NCI-H82 treated with DMSO at 0.1 percent for 48 hours (cell line): ENCODE data around the gene MRPL21.
"Not testable (repeated sequence)": the region's sequence is repeated elsewhere in the genome, so short reads cannot be mapped to it uniquely, and the experiment has no call there.

Experiments
- DNase-seq: peaks from one replicate; lab custom pipeline; 2025; ENCODE audit not compliant: unreplicated experiment; lab: John Stamatoyannopoulos, UW

The MRPL21 gene

DNA sequence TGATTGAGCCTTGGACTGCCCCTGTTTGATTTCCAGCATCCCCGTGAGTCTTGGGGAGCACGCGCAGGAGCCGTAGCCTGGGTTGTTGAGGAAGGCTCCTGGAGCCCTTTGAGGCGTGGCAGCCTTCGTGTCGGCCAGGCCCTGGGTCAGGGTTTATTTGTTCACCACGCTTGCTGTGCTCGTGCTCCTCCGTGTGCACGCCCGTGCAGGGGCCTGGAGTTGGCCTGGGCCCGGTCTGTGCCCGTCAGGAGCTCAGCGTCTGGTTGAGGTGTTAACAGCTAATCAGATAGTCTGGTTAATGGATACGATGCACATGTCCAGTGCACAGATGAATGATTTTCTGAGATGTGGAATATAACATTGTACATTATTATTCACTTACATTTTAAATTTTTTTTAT, 8.1 kb upstream of the MRPL21 start:
- DNase-seq = no peak

DNA sequence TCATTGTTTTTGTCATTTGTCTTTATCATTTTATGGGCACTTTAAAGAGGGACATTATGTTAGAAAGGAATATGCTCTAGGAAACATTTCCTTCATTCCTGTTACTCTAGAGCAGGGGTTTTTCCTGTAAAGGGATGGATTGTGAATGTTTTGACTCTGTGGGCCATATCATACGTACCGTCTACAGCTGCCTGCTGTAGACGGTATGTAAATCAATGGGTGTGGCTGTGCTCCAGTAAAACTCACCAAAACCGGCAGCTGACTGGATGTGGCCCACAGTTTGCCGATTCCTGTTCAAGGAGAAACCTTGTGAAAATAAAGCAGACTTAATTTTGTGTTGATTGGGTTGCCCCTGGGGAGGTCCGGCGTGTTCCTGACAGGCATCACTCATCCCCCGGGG, 7.3 kb upstream of the MRPL21 start:
- no peak for DNase-seq

DNA sequence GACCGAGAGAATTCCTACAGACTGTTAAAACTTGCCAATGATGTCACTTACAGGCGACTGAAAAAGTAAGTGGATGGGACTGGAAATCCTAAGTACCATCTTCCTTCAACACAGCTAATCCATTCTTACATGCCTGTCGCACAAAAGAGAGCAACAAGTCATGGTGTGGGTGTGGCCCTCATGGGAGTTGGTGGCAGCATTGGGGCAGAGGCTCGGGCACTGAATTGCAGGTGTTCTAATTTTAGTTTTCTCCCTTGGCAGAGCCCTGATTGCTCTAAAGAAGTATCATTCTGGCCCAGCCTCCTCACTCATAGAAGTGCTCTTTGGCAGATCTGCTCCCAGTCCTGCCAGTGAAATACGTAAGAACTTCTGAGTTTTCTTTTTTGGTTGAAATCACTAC, 4.6 kb upstream of the MRPL21 start:
- DNase-seq = no peak

GRCh38 chr11:68905421-68906360, 2.1 kb upstream of the MRPL21 start:
- DNase-seq = no peak

DNA sequence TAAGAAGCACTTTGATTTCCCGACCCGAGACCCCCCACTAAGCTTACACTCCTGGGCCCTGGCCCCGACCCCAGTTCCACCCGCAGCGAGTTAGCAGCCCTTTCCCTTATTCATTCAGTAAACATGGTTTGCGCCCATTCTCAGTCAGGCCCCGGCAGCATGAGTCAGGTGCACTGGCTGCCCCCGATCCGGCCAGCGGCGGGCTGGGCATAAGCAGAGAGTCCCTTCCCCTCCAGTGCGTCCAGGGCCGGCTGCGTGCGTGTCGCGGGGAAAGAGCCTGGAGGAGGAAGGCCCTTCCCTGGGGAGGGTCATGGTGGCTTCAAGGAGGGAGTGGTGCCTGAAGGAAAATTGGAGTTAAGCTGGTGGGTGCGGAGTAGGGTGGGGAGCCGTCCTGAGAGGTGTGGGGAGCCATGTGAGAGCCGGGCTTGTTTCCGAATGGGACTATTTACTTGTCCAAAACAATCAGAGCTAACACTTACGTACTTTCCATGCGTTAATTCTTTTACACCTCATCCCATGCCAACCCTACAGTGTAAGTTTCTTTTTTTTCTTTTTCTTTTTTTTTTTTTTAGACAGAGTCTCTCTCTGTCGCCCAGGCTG, 716 bp upstream of the MRPL21 start:
- DNase-seq = peak; percentile 1

- DNase-seq = no peak
Observed at GRCh38 chr11:68900835-68901381, 2.7 kb downstream of the MRPL21 start.

DNA sequence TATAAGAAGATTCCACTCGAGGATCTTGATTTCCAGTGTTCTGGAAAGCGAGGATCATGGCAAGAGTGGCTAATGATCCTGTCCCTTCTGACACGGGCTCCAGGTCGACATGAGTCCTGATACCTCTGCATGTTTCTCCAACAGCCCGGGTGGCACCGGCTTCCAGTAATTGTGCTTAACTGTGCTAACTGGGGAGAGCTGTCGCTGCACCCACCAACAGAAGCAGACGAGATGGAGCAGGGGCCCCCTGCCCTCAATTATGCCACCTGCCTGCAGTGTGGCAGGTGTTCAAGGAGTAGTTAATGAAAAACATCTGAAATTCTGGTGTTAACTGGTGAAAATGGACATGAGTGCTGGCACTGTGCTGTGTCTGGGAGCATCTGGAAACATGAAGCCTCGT, 6.2 kb downstream of the MRPL21 start:
- DNase-seq = no peak

GRCh38 chr11:68896171-68896959, 7.3 kb downstream of the MRPL21 start:
- no peak for DNase-seq

DNA sequence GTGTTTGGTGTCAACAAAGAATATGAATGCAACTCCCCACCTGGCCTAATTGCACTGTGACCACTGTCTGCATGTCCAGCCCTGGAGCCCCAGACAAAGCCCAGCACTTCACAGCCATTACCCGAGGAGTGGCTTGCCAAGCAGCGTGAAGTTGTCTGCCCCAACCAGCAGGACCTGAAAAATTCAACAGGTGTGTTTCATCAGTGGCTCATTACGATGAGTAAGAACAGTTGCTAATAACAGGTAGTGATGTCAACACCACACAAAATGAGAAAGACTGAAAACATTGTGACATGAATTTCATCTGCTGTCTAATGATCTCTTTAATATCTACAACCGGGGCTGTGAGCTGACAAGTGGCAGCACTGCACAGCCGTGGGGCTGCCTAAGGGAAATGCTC, 10.3 kb downstream of the MRPL21 start:
- no peak for DNase-seq

DNA sequence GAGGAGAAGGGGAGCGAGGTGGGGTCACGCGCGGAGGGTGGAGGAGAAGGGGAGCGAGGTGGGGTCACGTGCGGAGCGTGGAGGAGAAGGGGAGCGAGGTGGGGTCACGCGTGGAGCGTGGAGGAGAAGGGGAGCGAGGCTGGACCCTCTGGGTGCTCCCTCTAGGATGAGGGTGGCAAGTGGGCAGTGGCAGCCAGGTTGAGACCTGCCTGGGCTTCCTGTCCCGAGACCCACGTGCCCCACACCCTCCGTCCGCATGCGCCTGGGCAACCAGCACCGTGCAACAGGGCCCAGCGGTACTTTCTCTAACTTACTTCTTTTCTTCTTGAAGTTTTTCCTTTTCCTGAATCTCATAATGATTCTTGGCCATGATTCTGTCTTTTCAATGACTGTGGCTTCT, 11.1 kb downstream of the MRPL21 start:
- no peak for DNase-seq

- no peak for DNase-seq
Observed at GRCh38 chr11:68891351-68891948, 12.2 kb downstream of the MRPL21 start.

GRCh38 chr11:68890490-68891231, 13.0 kb downstream of the MRPL21 start:
- no peak for DNase-seq

- no peak for DNase-seq
Observed at GRCh38 chr11:68889948-68890446, 13.6 kb downstream of the MRPL21 start.

DNA sequence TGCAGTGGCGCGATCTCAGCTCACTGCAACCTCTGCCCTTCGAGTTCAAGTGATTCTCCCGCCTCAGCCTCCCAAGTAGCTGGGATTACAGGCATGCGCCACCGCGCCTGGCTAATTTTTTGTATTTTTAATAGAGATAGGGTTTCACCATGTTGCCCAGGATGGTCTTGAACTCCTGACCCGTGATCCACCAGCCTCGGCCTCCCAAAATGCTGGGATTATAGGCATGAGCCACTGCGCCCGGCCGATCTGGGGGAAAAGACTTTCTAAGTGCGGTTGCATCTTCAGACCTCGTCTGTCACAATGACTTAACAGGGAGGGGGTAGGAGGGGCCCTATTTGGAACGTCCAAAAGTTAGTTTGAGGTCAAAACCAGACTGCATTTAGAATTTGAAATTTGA, 18.8 kb downstream of the MRPL21 start:
- DNase-seq = not testable (repeated sequence)

GRCh38 chr11:68882391-68882790, 21.2 kb downstream of the MRPL21 start:
- no peak for DNase-seq

DNA sequence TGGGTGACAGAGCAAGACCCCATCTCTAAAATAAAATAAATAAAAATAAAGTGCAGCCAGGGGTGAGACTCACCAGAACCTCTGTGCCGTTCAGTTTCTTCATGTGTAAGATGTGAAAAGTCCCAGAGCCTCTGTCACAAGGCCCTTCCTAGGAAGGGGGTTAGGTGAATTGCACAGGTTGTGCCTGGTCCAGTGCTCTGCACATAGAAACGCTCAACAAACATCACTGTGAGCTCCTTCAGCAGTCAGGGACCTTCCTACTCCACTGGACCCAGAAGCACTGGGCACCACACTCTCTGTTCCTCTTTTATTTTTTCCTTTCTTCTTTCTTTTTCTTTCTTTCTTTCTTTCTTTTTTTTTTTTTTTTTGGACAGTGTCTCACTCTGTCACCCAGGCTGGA, 22.3 kb downstream of the MRPL21 start:
- DNase-seq = no peak

GRCh38 chr11:68880851-68881250, 22.8 kb downstream of the MRPL21 start:
- no peak for DNase-seq

DNA sequence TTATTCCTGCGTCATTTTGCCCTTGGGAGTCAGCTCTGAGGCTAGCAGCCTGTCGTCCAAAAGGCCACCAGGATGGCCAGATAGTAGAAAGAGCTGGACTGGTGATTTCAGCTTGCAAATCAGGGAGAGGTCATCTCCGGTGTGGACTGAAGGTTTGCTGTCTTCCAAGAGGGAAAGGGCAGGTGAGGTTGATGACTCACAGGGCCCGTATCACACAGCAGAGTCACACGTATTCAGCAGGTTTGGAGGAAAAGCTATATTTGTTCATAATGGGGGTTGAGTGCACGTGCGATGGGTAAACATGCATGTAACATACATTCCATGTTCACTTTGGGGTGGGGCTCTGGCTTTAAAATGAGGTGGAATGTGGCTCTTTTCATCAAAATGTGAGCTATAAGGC, 25.6 kb downstream of the MRPL21 start:
- DNase-seq = no peak

- no peak for DNase-seq
Observed at GRCh38 chr11:68872216-68873003, 31.2 kb downstream of the MRPL21 start.
